ENCODE data around the gene OR4D9.

GRCh38 chr11:59532620-59533019, 21.3 kb downstream of the OR4D9 start:
- TF ChIP-seq CTCF (IDR thresholded peaks at IDR 0.05), result no peak
- TF ChIP-seq POLR2A (IDR thresholded peaks at IDR 0.05), result no peak
